GM18508 (cell line): ENCODE data around the gene DYNLT4.
"Not testable (repeated sequence)": the region's sequence is repeated elsewhere in the genome, so short reads cannot be mapped to it uniquely, and the experiment has no call there.

Experiments used
- ATAC-seq: cut with Tn5 transposase; IDR thresholded peaks from one replicate; pipeline ENCODE4 v1.9.1; 2021; ENCODE audit warnings: moderate number of reproducible peaks; ENCODE audit not compliant: insufficient read depth, unreplicated experiment

Gene DYNLT4

GRCh38 chr1:44775078-44775929 is 31.8 kb downstream of the DYNLT4 start, which contains the start of gene RPS8:
TSS of gene RPS8 (plus strand) at chr1:44775540. CDS start at chr1:44775597, 57 bp downstream.
- ATAC-seq: peak; percentile 62

GRCh38 chr1:44766421-44766820 is 40.7 kb downstream of the DYNLT4 start:
- not testable (repeated sequence) for ATAC-seq

- no peak for ATAC-seq
Observed at GRCh38 chr1:44760876-44761275, 46.3 kb downstream of the DYNLT4 start.

GRCh38 chr1:44759077-44759476 is 48.1 kb downstream of the DYNLT4 start:
- no peak for ATAC-seq

GRCh38 chr1:44757420-44757819 is 49.7 kb downstream of the DYNLT4 start:
- no peak for ATAC-seq
